ENCODE results near the gene C19orf44.
A peak's percentile ranks its signal among the peaks of the same experiment; 100 is the strongest.
"Not testable (repeated sequence)": the region's sequence is repeated elsewhere in the genome, so short reads cannot be mapped to it uniquely, and the experiment has no call there.

C19orf44 gene

GRCh38 chr19:16541526-16542044 lies 45.4 kb downstream of the C19orf44 start:
- no peak for DNase-seq

- DNase-seq = peak; percentile 38 to 74
These were observed 46.1 kb downstream of the C19orf44 start, which contains the start of gene CHERP for GRCh38 chr19:16542045-16542909. Gene CHERP, minus strand, starts transcription at chr19:16542437. Its CDS starts 59 bp downstream, at chr19:16542378.

GRCh38 chr19:16542910-16543472 lies 46.8 kb downstream of the C19orf44 start:
- DNase-seq = no peak

GRCh38 chr19:16543734-16544133 lies 47.5 kb downstream of the C19orf44 start:
- DNase-seq = not testable (repeated sequence)

GRCh38 chr19:16544473-16545231 lies 48.5 kb downstream of the C19orf44 start:
- DNase-seq = no peak

- no peak for DNase-seq
These were observed 52.8 kb downstream of the C19orf44 start for GRCh38 chr19:16548956-16549355.

- not testable (repeated sequence) for DNase-seq
These were observed 55.7 kb downstream of the C19orf44 start for GRCh38 chr19:16551902-16552301.

GRCh38 chr19:16554776-16555175 lies 58.6 kb downstream of the C19orf44 start:
- no peak for DNase-seq

GRCh38 chr19:16559780-16560276 lies 63.6 kb downstream of the C19orf44 start:
- DNase-seq = no peak

GRCh38 chr19:16561382-16561781 lies 65.2 kb downstream of the C19orf44 start:
- DNase-seq = peak in 1 of 2 experiments; percentile 45

GRCh38 chr19:16562608-16563025 lies 66.4 kb downstream of the C19orf44 start:
- DNase-seq = no peak

- no peak for DNase-seq
These were observed 68.6 kb downstream of the C19orf44 start for GRCh38 chr19:16564842-16565241.

- DNase-seq = no peak
These were observed 70.0 kb downstream of the C19orf44 start for GRCh38 chr19:16566161-16566560.

GRCh38 chr19:16566702-16567101 lies 70.5 kb downstream of the C19orf44 start:
- DNase-seq = no peak

GRCh38 chr19:16569609-16570320 lies 73.6 kb downstream of the C19orf44 start:
- no peak for DNase-seq

All from cerebellar nuclear complex (tissue), 1 donor.